NT2/D1 (cell line): ENCODE measurements around the gene ZNF776.

ENCODE experiments used
- SUZ12 ChIP-seq: IDR thresholded peaks from 2 replicates; pipeline ENCODE4 v1.6.1; 2011; ENCODE audit not compliant: insufficient read length, insufficient read depth; ENCODE audit errors: extremely low read depth
- YY1 ChIP-seq: IDR thresholded peaks from 2 replicates; pipeline ENCODE4 v1.6.1; 2011; ENCODE audit not compliant: insufficient read length, insufficient read depth
- ZNF274 ChIP-seq: IDR thresholded peaks from 2 replicates; pipeline ENCODE4 v1.6.1; 2011; ENCODE audit warnings: mild to moderate bottlenecking, low read depth, low read length

- TF ChIP-seq ZNF274 (no peak), YY1 (no peak), SUZ12 (no peak)
Observed at GRCh38 chr19:57802269-57802668, 55.7 kb downstream of the ZNF776 start.
